ENCODE data around the gene E4F1.

E4F1 gene

DNA sequence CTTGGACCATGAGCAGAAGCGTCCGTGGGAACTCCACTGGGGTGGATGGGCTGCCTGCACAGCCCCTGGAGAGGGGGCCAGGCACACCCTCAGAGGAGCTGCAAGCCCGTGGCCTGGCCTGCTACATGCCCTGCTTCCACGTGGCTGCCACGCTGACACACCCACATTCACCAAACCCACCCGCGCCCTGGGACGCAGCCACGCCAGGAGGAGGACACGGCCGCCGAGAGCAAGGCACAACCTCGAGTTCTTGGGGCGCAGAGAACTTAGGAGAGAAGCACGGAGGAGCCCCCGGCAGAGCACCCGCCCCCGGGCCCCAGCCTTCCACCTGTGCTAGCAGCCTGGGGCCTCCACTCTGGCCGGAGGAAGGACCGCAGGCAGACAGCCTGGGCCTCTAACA, 45.8 kb upstream of the E4F1 start:
- no peak for DNase-seq (ENCODE audit: low read depth)
- TF ChIP-seq, protein P1, sequence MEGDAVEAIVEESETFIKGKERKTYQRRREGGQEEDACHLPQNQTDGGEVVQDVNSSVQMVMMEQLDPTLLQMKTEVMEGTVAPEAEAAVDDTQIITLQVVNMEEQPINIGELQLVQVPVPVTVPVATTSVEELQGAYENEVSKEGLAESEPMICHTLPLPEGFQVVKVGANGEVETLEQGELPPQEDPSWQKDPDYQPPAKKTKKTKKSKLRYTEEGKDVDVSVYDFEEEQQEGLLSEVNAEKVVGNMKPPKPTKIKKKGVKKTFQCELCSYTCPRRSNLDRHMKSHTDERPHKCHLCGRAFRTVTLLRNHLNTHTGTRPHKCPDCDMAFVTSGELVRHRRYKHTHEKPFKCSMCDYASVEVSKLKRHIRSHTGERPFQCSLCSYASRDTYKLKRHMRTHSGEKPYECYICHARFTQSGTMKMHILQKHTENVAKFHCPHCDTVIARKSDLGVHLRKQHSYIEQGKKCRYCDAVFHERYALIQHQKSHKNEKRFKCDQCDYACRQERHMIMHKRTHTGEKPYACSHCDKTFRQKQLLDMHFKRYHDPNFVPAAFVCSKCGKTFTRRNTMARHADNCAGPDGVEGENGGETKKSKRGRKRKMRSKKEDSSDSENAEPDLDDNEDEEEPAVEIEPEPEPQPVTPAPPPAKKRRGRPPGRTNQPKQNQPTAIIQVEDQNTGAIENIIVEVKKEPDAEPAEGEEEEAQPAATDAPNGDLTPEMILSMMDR (IDR thresholded peaks at IDR 0.05; ENCODE audit: low read length, missing control alignments): no peak
- H3K4me3 ChIP-seq (replicated peaks; ENCODE audit: low read depth, low read length): no peak overlapping the region

DNA sequence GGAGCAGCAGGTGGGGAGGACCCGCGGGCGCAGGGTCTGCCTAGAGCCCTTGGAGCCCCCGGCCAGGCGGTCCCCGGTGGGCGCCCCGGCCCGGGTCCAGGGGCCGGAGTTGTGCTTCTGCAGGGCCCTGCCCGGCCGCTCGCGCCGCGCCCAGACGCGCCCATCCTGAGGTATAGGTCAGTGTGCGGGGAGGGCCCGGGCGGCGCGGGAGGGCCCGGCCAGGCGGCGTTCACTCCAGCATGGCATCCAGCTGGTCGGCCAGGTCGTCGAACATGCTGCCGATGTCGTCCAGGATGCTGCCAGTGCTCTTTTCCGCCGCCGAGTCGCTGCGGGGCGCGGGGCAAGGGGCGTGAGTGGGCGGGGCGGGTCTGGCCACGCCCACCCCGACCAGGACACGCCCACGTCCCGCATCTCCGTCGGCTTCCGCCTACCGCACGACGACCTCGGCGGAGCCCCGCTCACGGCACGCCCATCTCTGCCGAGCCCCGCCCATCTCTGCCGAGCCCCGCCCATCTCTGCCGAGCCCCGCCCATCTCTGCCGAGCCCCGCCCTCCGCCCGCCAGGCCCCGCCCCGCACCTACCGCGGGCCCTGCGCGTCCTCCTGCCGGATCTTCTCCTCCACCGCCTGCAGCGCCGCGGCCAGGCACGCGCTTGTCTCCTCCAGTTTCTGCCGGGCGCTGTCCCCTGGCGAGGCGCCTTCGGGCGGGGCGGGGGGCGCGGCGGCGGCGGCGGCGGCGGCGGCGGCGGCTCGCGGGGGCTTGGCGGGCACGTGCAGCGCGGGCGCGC, 44.9 kb upstream of the E4F1 start:
- peak; percentile 32 for DNase-seq (ENCODE audit: low read depth)
- TF ChIP-seq, protein P1 (IDR thresholded peaks at IDR 0.05; ENCODE audit: low read length, missing control alignments): no peak
- H3K4me3 ChIP-seq (replicated peaks; ENCODE audit: low read depth, low read length): no peak overlapping the region

DNA sequence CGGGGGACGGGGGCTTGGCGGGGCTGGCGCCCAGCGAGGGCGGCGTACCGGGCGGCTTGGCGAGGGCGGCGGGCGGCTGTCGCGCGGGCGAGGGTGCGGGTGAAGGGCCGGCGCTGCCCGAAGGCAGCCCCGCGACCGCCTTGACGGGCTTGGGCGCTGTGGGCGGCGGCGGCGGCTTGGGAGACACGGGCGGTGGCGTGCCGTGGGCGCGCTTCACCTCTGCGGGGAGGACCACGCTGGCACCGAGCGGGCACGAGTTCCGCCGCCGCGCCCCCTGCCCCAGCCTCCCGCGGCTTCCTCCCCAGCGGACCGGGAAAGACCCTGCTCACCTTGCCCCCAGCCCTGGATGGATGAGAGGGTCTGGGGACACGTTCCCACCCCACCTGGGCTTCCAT, 44.3 kb upstream of the E4F1 start:
- no peak for DNase-seq (ENCODE audit: low read depth)
- TF ChIP-seq, protein P1 (IDR thresholded peaks at IDR 0.05; ENCODE audit: low read length, missing control alignments): no peak
- H3K4me3 ChIP-seq (replicated peaks; ENCODE audit: low read depth, low read length): no peak overlapping the region

DNA sequence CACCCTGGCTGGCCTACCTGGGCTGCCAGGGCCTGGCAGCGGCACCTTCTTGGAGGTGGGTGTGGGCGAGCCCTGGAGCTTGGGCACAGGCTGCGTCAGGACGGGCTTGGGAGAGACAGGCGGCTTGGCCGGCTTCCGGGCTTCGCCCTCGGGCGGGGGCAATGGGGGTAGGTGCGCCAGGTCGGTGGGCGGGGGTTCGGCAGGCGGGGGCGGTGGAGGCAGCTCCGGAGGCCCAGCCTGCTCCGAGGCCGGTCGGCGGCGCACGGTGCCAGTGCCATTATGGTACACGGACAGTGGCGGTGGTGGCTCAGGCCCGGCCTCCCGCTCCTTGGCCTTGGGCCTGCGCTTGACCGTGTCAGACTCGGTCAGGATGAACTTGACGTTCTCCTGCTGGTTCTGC, 43.8 kb upstream of the E4F1 start:
- no peak overlapping the region for H3K4me3 ChIP-seq (replicated peaks; ENCODE audit: low read depth, low read length)
- no peak for DNase-seq (ENCODE audit: low read depth)
- TF ChIP-seq, protein P1 (IDR thresholded peaks at IDR 0.05; ENCODE audit: low read length, missing control alignments): no peak

DNA sequence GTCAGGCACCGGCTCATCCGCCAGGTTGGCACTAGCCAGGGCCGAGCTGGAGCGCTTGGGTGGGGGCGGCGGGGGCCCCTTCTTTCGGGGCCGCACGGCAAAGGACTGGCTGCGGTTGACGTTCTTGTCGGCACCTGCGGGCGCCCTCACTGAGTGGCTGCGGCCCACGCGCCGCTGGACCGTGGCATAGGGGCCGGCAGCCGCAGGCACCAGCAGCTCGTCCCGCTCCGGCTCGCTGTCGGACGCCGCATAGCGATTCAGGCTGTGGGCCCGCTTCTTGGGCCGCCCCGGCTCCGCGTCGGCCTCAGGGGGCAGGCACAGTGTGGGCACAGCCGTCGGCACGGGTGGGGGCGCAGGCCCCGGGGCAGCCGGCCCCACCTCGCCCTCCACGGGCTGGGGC, 42.9 kb upstream of the E4F1 start:
- DNase-seq (ENCODE audit: low read depth): no peak
- TF ChIP-seq, protein P1 (IDR thresholded peaks at IDR 0.05; ENCODE audit: low read length, missing control alignments): no peak
- no peak overlapping the region for H3K4me3 ChIP-seq (replicated peaks; ENCODE audit: low read depth, low read length)

DNA sequence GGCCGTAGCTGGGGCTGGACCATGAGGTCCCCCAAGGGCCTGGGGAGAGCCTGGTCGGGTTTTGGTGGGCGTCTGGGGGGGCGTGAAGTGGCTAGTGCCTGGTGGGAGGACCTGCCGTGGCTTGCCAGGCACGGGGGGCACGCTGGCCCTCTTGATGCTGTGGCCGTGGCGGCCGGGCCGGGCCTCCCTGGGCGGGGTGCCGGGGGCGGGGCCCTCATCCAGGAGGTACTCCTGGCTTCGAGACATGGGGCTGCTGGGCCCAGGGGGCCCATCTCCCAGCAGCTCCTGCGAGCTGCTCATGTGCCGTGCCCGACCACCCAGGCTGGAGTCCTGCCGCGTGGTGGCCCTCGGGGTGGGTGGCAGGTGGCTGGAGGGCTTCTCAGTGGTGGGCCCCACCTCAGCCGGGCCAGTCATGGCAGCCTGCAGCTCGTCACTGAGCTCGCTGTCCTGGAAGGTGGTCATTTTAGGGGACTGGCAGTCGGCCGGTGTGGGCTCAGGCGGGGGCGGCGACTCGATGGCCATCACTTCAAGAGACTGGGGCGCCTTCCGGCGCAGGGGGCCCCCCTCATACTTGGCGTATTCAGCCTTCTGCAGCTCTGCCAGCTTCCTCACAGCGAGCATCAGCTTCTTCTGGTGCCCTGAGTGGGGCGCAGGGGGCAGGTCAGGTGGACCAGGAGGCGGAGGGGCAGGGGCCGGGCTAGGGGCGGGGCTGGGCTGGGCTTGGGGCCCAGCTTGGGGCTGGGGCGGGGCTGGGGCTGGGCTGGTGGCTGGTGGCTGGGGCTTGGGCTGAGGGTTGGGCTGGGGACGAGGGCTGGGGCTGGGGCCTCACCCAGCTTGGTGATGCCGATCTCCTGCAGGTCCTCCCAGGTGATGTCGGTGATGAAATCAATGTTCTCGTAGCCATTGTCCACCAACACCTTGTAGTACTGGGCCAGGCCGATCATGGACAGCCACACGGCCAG, 42.1 kb upstream of the E4F1 start:
- no peak overlapping the region for H3K4me3 ChIP-seq (replicated peaks; ENCODE audit: low read depth, low read length)
- TF ChIP-seq, protein P1 (IDR thresholded peaks at IDR 0.05; ENCODE audit: low read length, missing control alignments): no peak
- no peak for DNase-seq (ENCODE audit: low read depth)
